SK-N-MC (cell line): ENCODE data around the gene MAGI1.

Experiments used
- DNase-seq: peaks from one replicate; pipeline ENCODE4 v3.0.0-alpha.2; 2011; ENCODE audit warnings: low read depth, low spot score
- H3K27ac ChIP-seq: fragments of 200-600 bp; sonication (generic); 2 replicates; pipeline ENCODE4 v1.5.1; 2016; ENCODE audit warnings: mixed run types
- H3K36me3 ChIP-seq: fragments of 200-600 bp; sonication (generic); 2 replicates; pipeline ENCODE4 v1.6.1; 2017; ENCODE audit warnings: antibody characterized with exemption, low read length, mixed read lengths; ENCODE audit not compliant: insufficient read depth
- H3K4me3 ChIP-seq: fragments of 200-600 bp; sonication (generic); 2 replicates; pipeline ENCODE4 v1.5.1; 2016
- H3K9ac ChIP-seq: fragments of 200-600 bp; sonication (generic); 2 replicates; pipeline ENCODE4 v1.8.0; 2017; ENCODE audit warnings: mixed run types, mixed read lengths; ENCODE audit not compliant: insufficient read length
- H3K9me3 ChIP-seq: fragments of 200-600 bp; sonication (generic); 2 replicates; pipeline ENCODE4 v1.6.1; 2017; ENCODE audit warnings: low read depth, mild to moderate bottlenecking, antibody characterized with exemption, low read length, moderate library complexity, mixed read lengths
- EZH2 ChIP-seq: fragments of 200-600 bp; sonication (generic); IDR thresholded peaks from one replicate; pipeline ENCODE4 v1.6.1; 2017; ENCODE audit warnings: antibody characterized with exemption
- FOXP2 ChIP-seq: optimal IDR thresholded peaks from 2 replicates; pipeline ENCODE3; 2011; ENCODE audit warnings: mild to moderate bottlenecking, moderate library complexity; ENCODE audit not compliant: insufficient read depth; ENCODE audit errors: extremely low read length, control extremely low read depth
- POLR2AphosphoS5 ChIP-seq: IDR thresholded peaks from 2 replicates; pipeline ENCODE4 v1.6.1; 2012; ENCODE audit warnings: mild to moderate bottlenecking, low read depth, low read length, borderline replicate concordance

Gene MAGI1

GRCh38 chr3:66073464-66074141 lies 34.9 kb upstream of the MAGI1 start:
- TF ChIP-seq POLR2AphosphoS5 (no peak), EZH2 (no peak), FOXP2 (no peak)
- H3K4me3 ChIP-seq, result no peak overlapping the region
- H3K27ac ChIP-seq, result no peak overlapping the region
- H3K36me3 ChIP-seq, result no peaks in the 10 kb centered on the region
- DNase-seq, result no peak
- H3K9me3 ChIP-seq, result no peaks in the 10 kb centered on the region
- no peak overlapping the region for H3K9ac ChIP-seq

- DNase-seq, result no peak
- Histone ChIP-seq H3K9ac (no peak overlapping the region), H3K36me3 (no peaks in the 10 kb centered on the region)
These were observed 29.5 kb upstream of the MAGI1 start for GRCh38 chr3:66068255-66068654.

GRCh38 chr3:66066963-66067617 lies 28.4 kb upstream of the MAGI1 start:
- H3K9me3 ChIP-seq, result no peaks in the 10 kb centered on the region
- TF ChIP-seq FOXP2, result no peak
- no peak for TF ChIP-seq EZH2
- no peak for TF ChIP-seq POLR2AphosphoS5
- DNase-seq, result no peak

More at GRCh38 chr3:66068255-66068654, 29.5 kb upstream of the MAGI1 start:
- Histone ChIP-seq H3K9me3 (no peaks in the 10 kb centered on the region), H3K4me3 (no peak overlapping the region), H3K27ac (no peak overlapping the region)
- no peak for TF ChIP-seq EZH2
- TF ChIP-seq POLR2AphosphoS5, result no peak
- no peak for TF ChIP-seq FOXP2

GRCh38 chr3:66055289-66055688 lies 16.6 kb upstream of the MAGI1 start:
- DNase-seq, result no peak
- no peak for TF ChIP-seq POLR2AphosphoS5
- no peak for TF ChIP-seq FOXP2
- TF ChIP-seq EZH2, result no peak
- Histone ChIP-seq H3K27ac (no peak overlapping the region), H3K4me3 (no peak overlapping the region), H3K36me3 (no peaks in the 10 kb centered on the region), H3K9ac (no peak overlapping the region), H3K9me3 (no peaks in the 10 kb centered on the region)

More at GRCh38 chr3:66066963-66067617, 28.4 kb upstream of the MAGI1 start:
- Histone ChIP-seq H3K9ac (no peak overlapping the region), H3K36me3 (no peaks in the 10 kb centered on the region), H3K4me3 (no peak overlapping the region), H3K27ac (no peak overlapping the region)

GRCh38 chr3:66053550-66054094 lies 14.9 kb upstream of the MAGI1 start:
- TF ChIP-seq FOXP2, result no peak
- no peak for TF ChIP-seq POLR2AphosphoS5
- no peak for TF ChIP-seq EZH2
- no peaks in the 10 kb centered on the region for H3K9me3 ChIP-seq
- DNase-seq, result no peak
- H3K9ac ChIP-seq, result no peak overlapping the region
- no peaks in the 10 kb centered on the region for H3K36me3 ChIP-seq
- H3K27ac ChIP-seq, result no peak overlapping the region
- no peak overlapping the region for H3K4me3 ChIP-seq

GRCh38 chr3:66052721-66053549 lies 14.2 kb upstream of the MAGI1 start:
- no peak overlapping the region for H3K9ac ChIP-seq
- no peak for DNase-seq
- peak overlapping the region; percentile 50; the same call in 1 of the 2 replicates for H3K27ac ChIP-seq
- no peak overlapping the region for H3K4me3 ChIP-seq
- no peaks in the 10 kb centered on the region for H3K36me3 ChIP-seq
- H3K9me3 ChIP-seq, result no peaks in the 10 kb centered on the region
- TF ChIP-seq FOXP2, result no peak
- TF ChIP-seq POLR2AphosphoS5, result no peak
- TF ChIP-seq EZH2, result no peak

GRCh38 chr3:66050821-66051220 lies 12.1 kb upstream of the MAGI1 start:
- no peak for DNase-seq
- no peaks in the 10 kb centered on the region for H3K9me3 ChIP-seq
- TF ChIP-seq POLR2AphosphoS5 (no peak), EZH2 (no peak), FOXP2 (no peak)
- H3K9ac ChIP-seq, result no peak overlapping the region
- H3K4me3 ChIP-seq, result no peak overlapping the region
- H3K36me3 ChIP-seq, result no peaks in the 10 kb centered on the region
- H3K27ac ChIP-seq, result no peak overlapping the region

- no peak for DNase-seq
- H3K36me3 ChIP-seq, result no peaks in the 10 kb centered on the region
- no peak overlapping the region for H3K9ac ChIP-seq
- TF ChIP-seq FOXP2, result no peak
- TF ChIP-seq EZH2, result no peak
- no peak for TF ChIP-seq POLR2AphosphoS5
- H3K27ac ChIP-seq, result no peak overlapping the region
- no peak overlapping the region for H3K4me3 ChIP-seq
- no peaks in the 10 kb centered on the region for H3K9me3 ChIP-seq
These were observed 9.3 kb upstream of the MAGI1 start for GRCh38 chr3:66048051-66048395.
